Sigmoid colon (tissue), 4 donors: ENCODE results near the gene CEP70.

Experiments used
- EP300 ChIP-seq, 4 donors: sonication (generic); formaldehyde crosslinking; IDR thresholded peaks; one replicate each; pipeline ENCODE4 v1.6.1; 2017; ENCODE audit warnings: antibody characterized with exemption in 4 of 4
- POLR2A ChIP-seq, 2 donors: fragments of 450-650 bp; IDR thresholded peaks; one replicate each; pipeline ENCODE4 v1.6.1; 2016; ENCODE audit warnings: antibody characterized with exemption in 2 of 2, mild to moderate bottlenecking in 2 of 2, moderate library complexity in 2 of 2
- TF ChIP-seq, protein P1 (sequence below), 4 experiments: fragments of 450-650 bp in 3 of 4; fragments of 200-600 bp in 1 of 4; IDR thresholded peaks; one replicate each; pipeline ENCODE4 v1.5.1; 2016 to 2019; ENCODE audit warnings: antibody characterized with exemption in 4 of 4, mild to moderate bottlenecking in 3 of 4, moderate library complexity in 2 of 4

DNA sequence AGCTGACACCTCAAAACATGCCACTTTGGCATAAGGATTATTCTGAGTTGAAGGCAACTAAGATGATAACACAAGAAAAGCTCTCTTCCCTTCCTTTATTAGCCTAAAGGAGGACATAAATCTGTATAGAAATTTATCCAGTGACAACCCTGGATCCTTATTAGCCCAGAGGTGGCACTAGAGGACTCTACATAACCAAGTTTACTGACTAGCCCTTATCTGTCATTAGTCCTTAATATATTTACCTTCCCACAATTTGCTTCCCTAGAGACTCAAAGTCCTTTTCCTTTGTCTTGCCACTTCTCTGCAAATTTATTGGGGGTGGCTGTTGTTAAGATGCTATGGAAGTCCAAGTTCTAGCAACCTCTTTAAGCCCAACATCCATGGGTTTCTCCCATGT, 26.7 kb downstream of the CEP70 start:
- TF ChIP-seq, protein P1, sequence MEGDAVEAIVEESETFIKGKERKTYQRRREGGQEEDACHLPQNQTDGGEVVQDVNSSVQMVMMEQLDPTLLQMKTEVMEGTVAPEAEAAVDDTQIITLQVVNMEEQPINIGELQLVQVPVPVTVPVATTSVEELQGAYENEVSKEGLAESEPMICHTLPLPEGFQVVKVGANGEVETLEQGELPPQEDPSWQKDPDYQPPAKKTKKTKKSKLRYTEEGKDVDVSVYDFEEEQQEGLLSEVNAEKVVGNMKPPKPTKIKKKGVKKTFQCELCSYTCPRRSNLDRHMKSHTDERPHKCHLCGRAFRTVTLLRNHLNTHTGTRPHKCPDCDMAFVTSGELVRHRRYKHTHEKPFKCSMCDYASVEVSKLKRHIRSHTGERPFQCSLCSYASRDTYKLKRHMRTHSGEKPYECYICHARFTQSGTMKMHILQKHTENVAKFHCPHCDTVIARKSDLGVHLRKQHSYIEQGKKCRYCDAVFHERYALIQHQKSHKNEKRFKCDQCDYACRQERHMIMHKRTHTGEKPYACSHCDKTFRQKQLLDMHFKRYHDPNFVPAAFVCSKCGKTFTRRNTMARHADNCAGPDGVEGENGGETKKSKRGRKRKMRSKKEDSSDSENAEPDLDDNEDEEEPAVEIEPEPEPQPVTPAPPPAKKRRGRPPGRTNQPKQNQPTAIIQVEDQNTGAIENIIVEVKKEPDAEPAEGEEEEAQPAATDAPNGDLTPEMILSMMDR (IDR thresholded peaks at IDR 0.05): no peak
- TF ChIP-seq EP300 (IDR thresholded peaks at IDR 0.05) (no peak), POLR2A (IDR thresholded peaks at IDR 0.05) (no peak)
